ENCODE measurements around the gene MAPKAP1. TPM values are rescaled to one million over a fixed set of nuclear protein-coding genes. Genes with fewer than 3 reads are reported as not detected.

The MAPKAP1 gene
- total RNA-seq, 2 donors from 2014 or later, result 73.4 to 81.5 TPM

DNA sequence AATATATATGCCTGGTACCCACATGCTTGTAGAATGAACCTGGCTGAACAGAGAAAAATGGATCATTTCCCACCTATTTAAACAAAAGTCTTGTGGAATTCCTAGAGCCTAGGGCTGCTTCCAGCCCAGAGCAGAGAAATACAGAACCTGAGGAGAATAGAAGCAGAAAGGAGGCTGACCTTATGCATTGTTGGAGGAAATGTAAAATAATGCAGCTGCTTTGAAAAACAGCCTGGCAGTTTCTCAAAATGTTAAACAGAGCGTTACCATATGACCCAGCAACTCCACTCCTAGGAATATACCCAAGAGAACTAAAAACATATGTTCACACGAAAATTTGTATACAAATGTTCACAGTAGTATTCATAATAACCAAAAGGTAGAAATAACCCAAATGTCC lies 15.1 kb downstream of the MAPKAP1 start:
- H3K4me3 ChIP-seq, result no peak overlapping the region
- H3K4me1 ChIP-seq (ENCODE audit: control insufficient read depth in 1 of 2, low read depth in 2 of 2), result no peaks in the 10 kb centered on the region
- ATAC-seq (ENCODE audit: insufficient number of reproducible peaks, low FRiP score, low read depth), result no peak

DNA sequence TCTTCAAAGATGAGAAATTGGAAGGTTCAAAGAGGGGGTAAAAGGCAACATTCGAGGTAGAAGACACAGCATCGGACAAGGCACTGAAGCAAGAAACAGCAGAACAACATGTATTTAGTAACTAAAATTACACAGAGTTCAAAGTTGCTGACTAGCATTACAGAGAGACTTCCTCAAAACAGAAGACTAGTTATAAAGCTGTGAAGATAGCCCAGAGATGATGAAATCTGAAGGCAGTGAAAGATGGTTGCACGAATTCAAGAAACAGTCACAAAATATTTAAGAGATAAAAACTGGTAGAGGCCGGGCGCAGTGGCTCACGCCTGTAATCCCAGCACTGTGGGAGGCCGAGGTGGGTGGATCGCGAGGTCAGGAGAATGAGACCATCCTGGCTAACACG lies 16.3 kb downstream of the MAPKAP1 start:
- no peaks in the 10 kb centered on the region for H3K4me1 ChIP-seq (ENCODE audit: control insufficient read depth in 1 of 2, low read depth in 2 of 2)
- H3K4me3 ChIP-seq, result no peak overlapping the region
- no peaks in the 10 kb centered on the region for H3K9me3 ChIP-seq
- ATAC-seq (ENCODE audit: insufficient number of reproducible peaks, low FRiP score, low read depth) (no peak), DNase-seq (ENCODE audit: low spot score) (no peak)
- no peaks in the 10 kb centered on the region for H3K36me3 ChIP-seq
- TF ChIP-seq, protein P1, sequence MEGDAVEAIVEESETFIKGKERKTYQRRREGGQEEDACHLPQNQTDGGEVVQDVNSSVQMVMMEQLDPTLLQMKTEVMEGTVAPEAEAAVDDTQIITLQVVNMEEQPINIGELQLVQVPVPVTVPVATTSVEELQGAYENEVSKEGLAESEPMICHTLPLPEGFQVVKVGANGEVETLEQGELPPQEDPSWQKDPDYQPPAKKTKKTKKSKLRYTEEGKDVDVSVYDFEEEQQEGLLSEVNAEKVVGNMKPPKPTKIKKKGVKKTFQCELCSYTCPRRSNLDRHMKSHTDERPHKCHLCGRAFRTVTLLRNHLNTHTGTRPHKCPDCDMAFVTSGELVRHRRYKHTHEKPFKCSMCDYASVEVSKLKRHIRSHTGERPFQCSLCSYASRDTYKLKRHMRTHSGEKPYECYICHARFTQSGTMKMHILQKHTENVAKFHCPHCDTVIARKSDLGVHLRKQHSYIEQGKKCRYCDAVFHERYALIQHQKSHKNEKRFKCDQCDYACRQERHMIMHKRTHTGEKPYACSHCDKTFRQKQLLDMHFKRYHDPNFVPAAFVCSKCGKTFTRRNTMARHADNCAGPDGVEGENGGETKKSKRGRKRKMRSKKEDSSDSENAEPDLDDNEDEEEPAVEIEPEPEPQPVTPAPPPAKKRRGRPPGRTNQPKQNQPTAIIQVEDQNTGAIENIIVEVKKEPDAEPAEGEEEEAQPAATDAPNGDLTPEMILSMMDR (IDR thresholded peaks at IDR 0.05), result no peak
- H3K27me3 ChIP-seq (replicated peaks; ENCODE audit: insufficient read depth), result no peaks in the 10 kb centered on the region
- H3K27ac ChIP-seq, result no peak overlapping the region

More for the DNA sequence above, 15.1 kb downstream of the MAPKAP1 start:
- Histone ChIP-seq H3K36me3 (no peaks in the 10 kb centered on the region), H3K9me3 (no peaks in the 10 kb centered on the region), H3K27ac (no peak overlapping the region), H3K27me3 (replicated peaks; ENCODE audit: insufficient read depth) (no peaks in the 10 kb centered on the region)
- DNase-seq (ENCODE audit: low spot score), result no peak
- TF ChIP-seq, protein P1 (IDR thresholded peaks at IDR 0.05), result no peak

DNA sequence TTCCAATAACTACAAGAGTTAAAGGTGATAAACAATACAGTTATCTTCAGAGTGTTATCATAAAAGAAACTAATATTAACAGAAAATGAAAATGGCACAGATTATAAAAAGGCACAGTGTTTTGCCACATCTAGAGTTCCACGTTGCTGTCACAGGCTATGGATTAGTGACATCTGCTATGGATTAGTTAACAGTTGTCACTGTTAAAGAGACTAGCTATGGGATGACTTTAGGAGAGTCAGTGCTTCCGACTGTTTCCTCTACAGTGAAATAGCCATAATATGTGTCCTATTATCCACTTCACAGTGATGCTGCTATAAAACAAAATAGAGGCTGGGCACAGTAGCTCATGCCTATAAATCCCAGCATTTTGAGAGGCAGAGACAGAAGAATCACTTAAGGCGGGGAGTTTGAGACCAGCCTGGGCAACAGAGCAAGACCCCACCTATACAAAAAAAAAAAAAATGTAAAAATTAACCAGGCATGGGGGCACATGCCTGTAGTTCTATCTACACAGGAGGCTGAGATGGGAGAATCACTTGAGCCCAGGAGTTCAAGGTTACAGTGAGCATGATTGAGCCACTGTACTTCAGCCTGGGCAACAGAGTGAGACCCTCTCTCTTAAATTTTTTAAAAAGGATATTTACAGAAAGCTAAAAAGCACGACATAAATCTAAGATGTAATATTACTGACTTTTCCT lies 19.7 kb downstream of the MAPKAP1 start:
- no peaks in the 10 kb centered on the region for H3K9me3 ChIP-seq
- DNase-seq (ENCODE audit: low spot score) (no peak), ATAC-seq (ENCODE audit: insufficient number of reproducible peaks, low FRiP score, low read depth) (no peak)
- TF ChIP-seq, protein P1 (IDR thresholded peaks at IDR 0.05), result no peak
- no peaks in the 10 kb centered on the region for H3K36me3 ChIP-seq
- no peak overlapping the region for H3K4me3 ChIP-seq
- H3K27me3 ChIP-seq (replicated peaks; ENCODE audit: insufficient read depth), result no peaks in the 10 kb centered on the region
- H3K4me1 ChIP-seq (ENCODE audit: control insufficient read depth in 1 of 2, low read depth in 2 of 2), result no peaks in the 10 kb centered on the region
- H3K27ac ChIP-seq, result no peak overlapping the region

- H3K36me3 ChIP-seq, result no peaks in the 10 kb centered on the region
- H3K9me3 ChIP-seq, result no peaks in the 10 kb centered on the region
- H3K4me1 ChIP-seq (ENCODE audit: control insufficient read depth in 1 of 2, low read depth in 2 of 2), result no peaks in the 10 kb centered on the region
- H3K27ac ChIP-seq, result no peak overlapping the region
- ATAC-seq (ENCODE audit: insufficient number of reproducible peaks, low FRiP score, low read depth), result no peak
- no peaks in the 10 kb centered on the region for H3K27me3 ChIP-seq (replicated peaks; ENCODE audit: insufficient read depth)
- H3K4me3 ChIP-seq, result no peak overlapping the region
- TF ChIP-seq, protein P1 (IDR thresholded peaks at IDR 0.05), result no peak
- DNase-seq (ENCODE audit: low spot score), result no peak
Measured at GRCh38 chr9:125685167-125685566, 21.8 kb downstream of the MAPKAP1 start.

DNA sequence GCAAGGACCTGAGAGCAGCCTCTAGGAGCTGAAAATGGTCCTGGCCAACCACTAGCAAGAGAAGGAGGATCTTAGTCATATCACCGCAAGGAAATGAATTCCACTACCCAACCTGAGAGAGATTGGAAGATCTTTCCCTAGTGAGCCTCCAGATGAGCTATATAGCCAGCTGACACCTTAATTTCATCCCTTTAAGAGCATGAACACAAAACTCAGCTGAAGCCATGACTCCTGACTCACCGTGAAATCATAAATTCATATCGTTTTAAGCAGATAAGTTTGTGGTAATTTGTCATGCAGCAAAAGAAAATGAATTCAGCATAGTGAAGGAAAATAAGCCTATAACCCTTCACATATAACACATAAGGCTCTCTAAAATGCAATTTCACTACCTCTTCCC lies 23.5 kb downstream of the MAPKAP1 start:
- no peaks in the 10 kb centered on the region for H3K27me3 ChIP-seq (replicated peaks; ENCODE audit: insufficient read depth)
- H3K4me1 ChIP-seq (ENCODE audit: control insufficient read depth in 1 of 2, low read depth in 2 of 2), result no peaks in the 10 kb centered on the region
- no peaks in the 10 kb centered on the region for H3K9me3 ChIP-seq
- no peak for DNase-seq (ENCODE audit: low spot score)
- no peak overlapping the region for H3K27ac ChIP-seq
- no peak overlapping the region for H3K4me3 ChIP-seq
- ATAC-seq (ENCODE audit: insufficient number of reproducible peaks, low FRiP score, low read depth), result no peak
- TF ChIP-seq, protein P1 (IDR thresholded peaks at IDR 0.05), result no peak
- no peaks in the 10 kb centered on the region for H3K36me3 ChIP-seq

Data from thoracic aorta (tissue), 2 donors.